Measurements from ENCODE around the gene ZNF595. TPM values are rescaled to one million over a fixed set of nuclear protein-coding genes. Genes with fewer than 3 reads are reported as not detected.

Gene ZNF595
- total and polyA plus RNA-seq, 2 donors (not counting 1 experiment from before 2014, with no cell fraction given), result 16.8 to 18.9 TPM

DNA sequence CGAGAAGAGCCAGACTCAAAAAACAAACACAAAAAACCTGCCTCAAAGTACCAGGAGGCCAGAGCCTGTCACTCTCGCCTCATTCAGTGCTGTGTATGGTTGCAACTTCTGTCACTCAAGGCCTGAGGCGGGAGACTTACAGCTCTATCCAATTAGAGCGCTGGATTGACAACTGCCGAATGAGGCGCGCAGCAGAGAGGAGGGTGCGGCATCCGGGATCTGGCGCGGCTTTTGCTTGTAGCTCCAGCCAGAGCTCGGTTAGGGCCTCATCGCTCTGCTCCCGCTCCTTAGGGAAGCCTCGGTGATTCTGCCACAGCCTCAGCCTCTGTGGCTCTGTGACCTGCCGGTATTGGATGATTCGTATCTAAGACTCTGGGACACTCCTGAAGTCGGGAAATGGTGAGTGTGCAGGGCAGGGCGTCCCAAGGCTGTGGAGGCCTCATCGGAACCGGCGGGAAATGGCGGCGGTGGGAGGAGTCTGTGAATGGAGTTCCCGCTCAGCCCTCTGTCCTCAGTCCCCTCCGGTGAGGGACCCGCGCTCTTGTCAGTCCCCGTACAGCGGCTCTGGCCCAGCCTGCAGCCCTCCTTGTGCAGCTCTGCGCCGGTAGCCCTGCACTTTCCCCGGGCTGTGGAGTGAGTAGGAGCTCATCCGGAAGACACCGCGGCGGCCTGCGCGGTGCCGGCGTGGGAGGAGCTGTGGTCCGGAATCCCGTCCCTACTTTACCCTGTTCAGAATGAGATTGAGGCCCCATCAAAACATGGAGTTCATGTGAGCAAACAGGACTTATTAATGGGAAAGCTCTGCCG is 71.4 kb downstream of the ZNF595 start, which contains the start of gene ZNF718:
Gene ZNF718 (plus strand): TSS at position 227 of the 807 bp plus-strand sequence. CDS start 170 bp downstream, at position 397.
- H2AFZ ChIP-seq (ENCODE audit: insufficient read depth, low read depth, low read length, poor library complexity, severe bottlenecking), result peak within 1 kb of the TSS; percentile 89

More for the DNA sequence above, 71.4 kb downstream of the ZNF595 start, which contains the start of gene ZNF718:
- H3K4me2 ChIP-seq (replicated peaks; ENCODE audit: low read depth, low read length, poor library complexity, severe bottlenecking), result peak within 1 kb of the TSS; percentile 79
- whole genome bisulfite sequencing (ENCODE audit: insufficient coverage), result 3% methylated on average over 43 of the region's 44 CpGs
- peak; percentile 95 for DNase-seq
- POLR2A ChIA-PET, result interaction anchor here (1.0 to 1.1 kb wide), 3 partner anchors 71 to 549 kb away, joined by 3 to 4 read pairs (median 3); partner anchors contain the start of genes ATP5ME, MYL5, ZNF141 and ZNF595
- peak within 1 kb of the TSS; percentile 56 to 88 (median 80) for H3K4me3 ChIP-seq (ENCODE audit: control extremely low read depth in 1 of 5, extremely low read depth in 1 of 5, insufficient read depth in 1 of 5, low read depth in 2 of 5, low read length in 4 of 5)
- intact Hi-C loops (cut with micrococcal nuclease), result loop anchor here (5.0 kb wide), 2 partner anchors 118 to 213 kb away; partner anchors contain the start of gene ZNF141
- H3K79me2 ChIP-seq (ENCODE audit: control insufficient read depth, insufficient read depth, low read length), result peaks cover 47% of the 10 kb centered on the region
- Mint-ChIP-seq H3K9me3 (ENCODE audit: insufficient read depth) (peaks cover 5% of the 10 kb centered on the region), H3K27ac (peak within 1 kb of the TSS; percentile 98), H3K4me1 (peaks cover 32% of the 10 kb centered on the region), H3K27me3 (no peaks in the 10 kb centered on the region), H3K4me3 (peak within 1 kb of the TSS; percentile 97)
- peaks cover 4% of the 10 kb centered on the region for H4K20me1 ChIP-seq (ENCODE audit: control insufficient read depth, insufficient read depth, low read length, poor library complexity, severe bottlenecking)
- peaks cover 17 to 30% of the 10 kb centered on the region in 2 donors for H3K4me1 ChIP-seq (ENCODE audit: control insufficient read depth in 2 of 2, insufficient read depth in 2 of 2, low read length in 2 of 2)
- peaks cover 11 to 21% of the 10 kb centered on the region in 2 experiments for H3K36me3 ChIP-seq (replicated peaks in 1 of 2; ENCODE audit: control extremely low read depth in 1 of 2, control insufficient read depth in 1 of 2, extremely low read depth in 1 of 2, insufficient read depth in 2 of 2, low read length in 1 of 2)
- ATAC-seq (ENCODE audit: low read depth), result peak; percentile 97
- H3K27me3 ChIP-seq (replicated peaks in 1 of 4; ENCODE audit: control extremely low read depth in 1 of 4, control insufficient read depth in 3 of 4, insufficient read depth in 4 of 4, low read length in 3 of 4), result no peaks in the 10 kb centered on the region
- H3K9ac ChIP-seq (ENCODE audit: low read length), result peak within 1 kb of the TSS; percentile 85
- H3K27ac ChIP-seq (ENCODE audit: low read length in 2 of 2), result peak within 1 kb of the TSS; percentile 70 to 82
- H3K9me3 ChIP-seq (ENCODE audit: control extremely low read depth in 1 of 3, control insufficient read depth in 2 of 3, insufficient read depth in 1 of 3, low read length in 2 of 3), result peaks cover 19 to 63% (median 22%) of the 10 kb centered on the region in 3 donors
- TF ChIP-seq, protein P1, sequence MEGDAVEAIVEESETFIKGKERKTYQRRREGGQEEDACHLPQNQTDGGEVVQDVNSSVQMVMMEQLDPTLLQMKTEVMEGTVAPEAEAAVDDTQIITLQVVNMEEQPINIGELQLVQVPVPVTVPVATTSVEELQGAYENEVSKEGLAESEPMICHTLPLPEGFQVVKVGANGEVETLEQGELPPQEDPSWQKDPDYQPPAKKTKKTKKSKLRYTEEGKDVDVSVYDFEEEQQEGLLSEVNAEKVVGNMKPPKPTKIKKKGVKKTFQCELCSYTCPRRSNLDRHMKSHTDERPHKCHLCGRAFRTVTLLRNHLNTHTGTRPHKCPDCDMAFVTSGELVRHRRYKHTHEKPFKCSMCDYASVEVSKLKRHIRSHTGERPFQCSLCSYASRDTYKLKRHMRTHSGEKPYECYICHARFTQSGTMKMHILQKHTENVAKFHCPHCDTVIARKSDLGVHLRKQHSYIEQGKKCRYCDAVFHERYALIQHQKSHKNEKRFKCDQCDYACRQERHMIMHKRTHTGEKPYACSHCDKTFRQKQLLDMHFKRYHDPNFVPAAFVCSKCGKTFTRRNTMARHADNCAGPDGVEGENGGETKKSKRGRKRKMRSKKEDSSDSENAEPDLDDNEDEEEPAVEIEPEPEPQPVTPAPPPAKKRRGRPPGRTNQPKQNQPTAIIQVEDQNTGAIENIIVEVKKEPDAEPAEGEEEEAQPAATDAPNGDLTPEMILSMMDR (IDR thresholded peaks at IDR 0.05), result no peak
- TF ChIP-seq EZH2 (IDR thresholded peaks at IDR 0.05; ENCODE audit: borderline replicate concordance, insufficient read depth, low read depth, low read length, poor library complexity, severe bottlenecking), result no peak
- CTCF ChIA-PET, result interaction anchor here (1.5 to 2.6 kb wide), 3 partner anchors 11 to 210 kb away, joined by 3 to 10 read pairs (median 7); no protein-coding TSS in a partner anchor
